Mesenchymal stem cell (in vitro differentiated cells and primary cell): Measurements from ENCODE around the gene RCAN1.

Experiments
- DNase-seq: peaks from one replicate; pipeline ENCODE4 v3.0.0-alpha.2; 2013
- H2AFZ ChIP-seq: one replicate; pipeline ENCODE4 v1.6.1; 2013; ENCODE audit warnings: low read depth, mild to moderate bottlenecking, control low read depth, inconsistent platforms, low read length, moderate library complexity
- H2AK5ac ChIP-seq: 2 replicates; pipeline ENCODE4 v1.6.1; 2013; ENCODE audit warnings: low read length, moderate library complexity, mild to moderate bottlenecking, inconsistent platforms; ENCODE audit not compliant: severe bottlenecking
- H2BK120ac ChIP-seq: one replicate; pipeline ENCODE4 v1.6.1; 2013; ENCODE audit warnings: low read depth, mild to moderate bottlenecking, inconsistent platforms, low read length, moderate library complexity
- H2BK12ac ChIP-seq, 2 experiments: one replicate each; pipeline ENCODE4 v1.6.1; 2013; ENCODE audit warnings: inconsistent platforms in 2 of 2, low read length in 2 of 2, mild to moderate bottlenecking in 2 of 2, moderate library complexity in 2 of 2, control low read depth in 1 of 2
- H2BK15ac ChIP-seq: one replicate; pipeline ENCODE4 v1.6.1; 2013; ENCODE audit warnings: mild to moderate bottlenecking, low read depth, inconsistent platforms; ENCODE audit not compliant: poor library complexity, severe bottlenecking
- H2BK5ac ChIP-seq: 2 replicates; pipeline ENCODE4 v1.6.1; 2013; ENCODE audit warnings: low read depth, mild to moderate bottlenecking, low read length, control low read depth, inconsistent platforms; ENCODE audit not compliant: poor library complexity, severe bottlenecking
- H3K14ac ChIP-seq, 2 experiments: one replicate each; pipeline ENCODE4 v1.6.1; 2013; ENCODE audit warnings: inconsistent platforms in 2 of 2, low read length in 2 of 2, control low read depth in 1 of 2, mild to moderate bottlenecking in 1 of 2, moderate library complexity in 1 of 2
- H3K18ac ChIP-seq, 2 experiments: one replicate each; pipeline ENCODE4 v1.6.1; 2013; ENCODE audit warnings: inconsistent platforms in 2 of 2, low read length in 2 of 2, control low read depth in 1 of 2, low read depth in 1 of 2, mild to moderate bottlenecking in 1 of 2
- H3K23ac ChIP-seq, 2 experiments: one replicate each; pipeline ENCODE4 v1.6.1; 2013; ENCODE audit warnings: inconsistent platforms in 2 of 2, low read length in 2 of 2, mild to moderate bottlenecking in 2 of 2, moderate library complexity in 2 of 2, control low read depth in 1 of 2
- H3K27ac ChIP-seq: 2 replicates; pipeline ENCODE4 v1.5.1; 2013; ENCODE audit warnings: mild to moderate bottlenecking, moderate library complexity, low read length, control low read depth, inconsistent platforms; ENCODE audit not compliant: poor library complexity, severe bottlenecking
- H3K27me3 ChIP-seq, 2 experiments: 2 replicates each; pipeline versions ENCODE4 v1.6.1 to v1.7.0; 2013; ENCODE audit warnings: low read length in 2 of 2, mild to moderate bottlenecking in 2 of 2, moderate library complexity in 2 of 2, control low read depth in 1 of 2, inconsistent platforms in 1 of 2; ENCODE audit not compliant: control insufficient read depth in 1 of 2, insufficient read depth in 1 of 2
- H3K36me3 ChIP-seq, 2 experiments: 2 replicates each; pipeline versions ENCODE4 v1.6.1 to v1.7.0; 2013; ENCODE audit warnings: low read length in 2 of 2, control low read depth in 1 of 2, inconsistent platforms in 1 of 2, low read depth in 1 of 2, mild to moderate bottlenecking in 1 of 2; ENCODE audit not compliant: insufficient read depth in 2 of 2, control insufficient read depth in 1 of 2
- H3K4ac ChIP-seq, 2 experiments: one replicate each; pipeline ENCODE4 v1.6.1; 2013; ENCODE audit warnings: inconsistent platforms in 2 of 2, low read length in 2 of 2, mild to moderate bottlenecking in 2 of 2, moderate library complexity in 2 of 2, control low read depth in 1 of 2, low read depth in 1 of 2
- H3K4me1 ChIP-seq: 2 replicates; pipeline ENCODE4 v1.6.1; 2013; ENCODE audit warnings: low read depth, low read length, control low read depth; ENCODE audit not compliant: control insufficient read depth, insufficient read depth
- H3K4me2 ChIP-seq: 2 replicates; pipeline ENCODE4 v1.6.1; 2013; ENCODE audit warnings: low read length, mild to moderate bottlenecking, inconsistent platforms; ENCODE audit not compliant: poor library complexity, severe bottlenecking
- H3K4me3 ChIP-seq, 2 experiments: 2 replicates each; pipeline versions ENCODE4 v1.5.1 to v1.7.0; 2013; ENCODE audit warnings: low read length in 2 of 2, mild to moderate bottlenecking in 2 of 2, control low read depth in 1 of 2, low read depth in 1 of 2; ENCODE audit not compliant: insufficient read depth in 1 of 2
- H3K79me1 ChIP-seq: replicated peaks from 2 replicates; pipeline ENCODE4 v1.6.1; 2013; ENCODE audit warnings: mild to moderate bottlenecking, control low read depth, low read length, inconsistent platforms; ENCODE audit not compliant: poor library complexity, severe bottlenecking
- H3K9ac ChIP-seq: 2 replicates; pipeline ENCODE4 v1.7.0; 2013; ENCODE audit warnings: mild to moderate bottlenecking, low read length, moderate library complexity
- H3K9me3 ChIP-seq: 2 replicates; pipeline ENCODE4 v1.7.0; 2013; ENCODE audit warnings: mild to moderate bottlenecking, low read length; ENCODE audit not compliant: control insufficient read depth
- H4K8ac ChIP-seq: one replicate; pipeline ENCODE4 v1.6.1; 2013; ENCODE audit warnings: inconsistent platforms, mild to moderate bottlenecking, low read length, moderate library complexity
- H4K91ac ChIP-seq: one replicate; pipeline ENCODE4 v1.6.1; 2013; ENCODE audit warnings: mild to moderate bottlenecking, low read length, inconsistent platforms
- whole genome bisulfite sequencing: methylation state at CpG from one replicate; pipeline ENCODE4 v1.1.7; 2013; ENCODE audit warnings: mixed read lengths; 5-methylcytosine and 5-hydroxymethylcytosine counted together

The RCAN1 gene

DNA sequence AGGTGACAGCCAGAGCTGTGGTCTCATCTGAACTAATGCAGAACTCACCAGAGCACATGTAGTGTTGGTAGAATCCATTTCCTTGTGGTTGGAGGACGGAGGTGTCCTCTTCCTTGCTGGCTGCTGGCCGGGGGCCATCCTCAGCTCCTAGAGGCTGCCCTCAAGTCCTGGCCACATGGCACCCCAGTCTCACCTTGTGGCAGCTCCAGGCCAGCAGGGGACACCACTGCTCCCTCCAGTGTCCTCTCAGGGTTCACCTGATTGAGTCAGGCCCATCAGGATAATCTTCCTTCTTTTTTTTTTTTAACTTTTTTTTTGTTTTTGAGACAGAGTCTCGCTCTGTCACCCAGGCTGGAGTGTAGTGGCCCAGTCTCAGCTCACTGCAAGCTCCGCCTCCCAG is 105.8 kb downstream of the RCAN1 start:
- peaks cover 3% of the 10 kb centered on the region for H3K9me3 ChIP-seq
- H3K4ac ChIP-seq: no peak overlapping the region
- no peak overlapping the region for H3K18ac ChIP-seq
- H2BK15ac ChIP-seq: no peak overlapping the region
- no peak overlapping the region for H3K23ac ChIP-seq
- H3K27me3 ChIP-seq: no peaks in the 10 kb centered on the region
- H2AK5ac ChIP-seq: no peak overlapping the region
- H2BK12ac ChIP-seq: no peak overlapping the region
- 93% methylated on average over 4 of the region's 4 CpGs for WGBS
- peaks cover 3% of the 10 kb centered on the region for H3K4me1 ChIP-seq
- H4K8ac ChIP-seq: no peak overlapping the region
- no peak overlapping the region for H2AFZ ChIP-seq
- H3K9ac ChIP-seq: no peak overlapping the region
- H2BK5ac ChIP-seq: no peak overlapping the region
- H3K27ac ChIP-seq: no peak overlapping the region
- no peak overlapping the region for H3K14ac ChIP-seq
- no peak overlapping the region for H3K4me2 ChIP-seq
- DNase-seq: no peak
- H3K36me3 ChIP-seq: peaks cover 0 to 5% of the 10 kb centered on the region in 2 experiments
- H3K79me1 ChIP-seq: no peaks in the 10 kb centered on the region
- H3K4me3 ChIP-seq: no peak overlapping the region
- no peak overlapping the region for H2BK120ac ChIP-seq
- no peak overlapping the region for H4K91ac ChIP-seq

DNA sequence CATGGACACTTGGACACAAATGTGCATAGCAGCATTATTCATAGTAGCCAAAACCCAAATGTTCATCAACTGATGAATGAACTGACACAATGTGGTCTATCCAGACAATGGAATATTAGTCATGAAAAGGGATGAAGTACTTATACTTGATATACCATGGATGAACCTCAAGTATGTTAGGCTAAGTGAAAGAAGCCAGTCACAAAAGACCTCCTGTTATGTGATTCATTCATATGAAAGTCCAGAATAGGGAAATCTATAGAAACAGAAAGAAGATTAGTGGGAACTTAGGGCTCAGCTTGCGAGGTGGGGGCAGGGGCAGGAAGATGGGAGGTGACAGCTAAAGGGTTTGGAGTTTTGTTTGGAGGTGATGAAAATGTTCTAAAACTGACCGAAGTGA is 110.3 kb downstream of the RCAN1 start:
- no peak overlapping the region for H2AFZ ChIP-seq
- no peaks in the 10 kb centered on the region for H3K36me3 ChIP-seq
- H3K4me3 ChIP-seq: no peak overlapping the region
- H3K14ac ChIP-seq: no peak overlapping the region
- no peak overlapping the region for H3K23ac ChIP-seq
- no peak overlapping the region for H2BK15ac ChIP-seq
- H4K91ac ChIP-seq: no peak overlapping the region
- no peak overlapping the region for H2BK5ac ChIP-seq
- H3K4me2 ChIP-seq: no peak overlapping the region
- no peak overlapping the region for H2BK120ac ChIP-seq
- H3K18ac ChIP-seq: no peak overlapping the region
- H4K8ac ChIP-seq: no peak overlapping the region
- H3K4ac ChIP-seq: no peak overlapping the region
- no peak overlapping the region for H2BK12ac ChIP-seq
- no peaks in the 10 kb centered on the region for H3K4me1 ChIP-seq
- peaks cover 13 to 18% of the 10 kb centered on the region in 2 experiments for H3K27me3 ChIP-seq
- no peak overlapping the region for H3K9ac ChIP-seq
- WGBS: 100% methylated on average over 1 of the region's 2 CpGs
- no peaks in the 10 kb centered on the region for H3K79me1 ChIP-seq
- no peak overlapping the region for H2AK5ac ChIP-seq
- H3K9me3 ChIP-seq: peaks cover 3% of the 10 kb centered on the region
- no peak for DNase-seq
- no peak overlapping the region for H3K27ac ChIP-seq

DNA sequence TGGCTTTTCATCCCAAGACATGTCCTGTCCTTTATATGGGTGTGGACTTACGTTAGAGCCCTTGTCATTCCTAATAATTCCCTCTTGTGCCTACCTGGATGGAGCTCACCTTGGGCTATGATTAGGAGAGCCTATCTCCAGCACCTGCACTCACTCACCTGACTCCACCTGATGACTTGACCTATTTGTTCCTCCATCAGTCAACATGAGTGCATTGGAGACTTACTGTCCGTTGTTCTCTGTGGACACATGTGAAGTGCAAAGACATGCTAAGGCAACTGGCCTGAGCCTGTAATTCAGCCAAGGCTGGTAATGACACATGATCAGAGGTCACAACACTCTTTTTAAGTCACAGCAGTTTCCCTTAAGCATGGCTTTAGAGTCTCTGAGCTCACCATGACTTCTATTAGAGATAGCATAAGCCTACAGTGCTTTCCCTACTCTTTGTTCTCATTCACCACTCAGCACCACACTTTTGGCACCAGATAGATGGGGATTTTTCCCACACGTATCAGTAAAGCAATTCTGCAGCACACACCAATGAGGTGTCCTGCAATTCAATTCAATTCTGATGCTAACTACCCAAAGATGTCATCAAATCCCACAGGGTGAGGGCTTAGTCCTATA is 112.3 kb downstream of the RCAN1 start:
- no peak overlapping the region for H2BK120ac ChIP-seq
- H3K27ac ChIP-seq: no peak overlapping the region
- no peaks in the 10 kb centered on the region for H3K4me1 ChIP-seq
- no peak overlapping the region for H3K23ac ChIP-seq
- no peak overlapping the region for H3K4me2 ChIP-seq
- no peak overlapping the region for H4K8ac ChIP-seq
- H3K18ac ChIP-seq: no peak overlapping the region
- H3K27me3 ChIP-seq: peaks cover 17 to 23% of the 10 kb centered on the region in 2 experiments
- H3K4me3 ChIP-seq: no peak overlapping the region
- H2AFZ ChIP-seq: no peak overlapping the region
- no peak for DNase-seq
- no peak overlapping the region for H2BK15ac ChIP-seq
- H2BK12ac ChIP-seq: no peak overlapping the region
- H2AK5ac ChIP-seq: no peak overlapping the region
- WGBS: 85% methylated on average over 3 of the region's 3 CpGs
- H4K91ac ChIP-seq: no peak overlapping the region
- H2BK5ac ChIP-seq: no peak overlapping the region
- H3K79me1 ChIP-seq: no peaks in the 10 kb centered on the region
- H3K14ac ChIP-seq: no peak overlapping the region
- peaks cover 11% of the 10 kb centered on the region for H3K9me3 ChIP-seq
- H3K4ac ChIP-seq: no peak overlapping the region
- H3K9ac ChIP-seq: no peak overlapping the region
- H3K36me3 ChIP-seq: no peaks in the 10 kb centered on the region

DNA sequence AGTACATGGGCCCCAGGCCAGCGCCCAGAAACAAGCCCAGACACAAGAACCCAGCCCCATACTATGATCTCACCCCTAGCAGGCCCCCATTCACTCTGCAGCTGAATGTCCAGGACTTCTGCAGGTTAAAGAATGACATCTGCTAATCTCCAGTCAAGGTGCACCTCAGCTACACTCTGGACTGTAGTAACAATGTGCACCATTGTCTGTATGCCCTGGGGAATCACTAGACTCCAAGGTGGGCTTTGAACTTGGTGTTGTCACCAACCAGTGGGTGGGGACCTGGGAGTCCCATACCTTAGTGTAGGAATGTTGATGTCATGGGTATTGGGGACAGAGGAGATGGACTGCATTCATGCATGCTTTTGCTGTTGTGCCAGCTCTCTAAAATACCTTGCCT is 113.2 kb downstream of the RCAN1 start:
- H2BK120ac ChIP-seq: no peak overlapping the region
- H2BK15ac ChIP-seq: no peak overlapping the region
- H3K27ac ChIP-seq: no peak overlapping the region
- H3K79me1 ChIP-seq: no peaks in the 10 kb centered on the region
- no peak overlapping the region for H3K9ac ChIP-seq
- DNase-seq: no peak
- no peaks in the 10 kb centered on the region for H3K36me3 ChIP-seq
- H3K27me3 ChIP-seq: peaks cover 17 to 23% of the 10 kb centered on the region in 2 experiments
- H4K8ac ChIP-seq: no peak overlapping the region
- no peak overlapping the region for H2AFZ ChIP-seq
- no peak overlapping the region for H2AK5ac ChIP-seq
- WGBS: 54% methylated on average over 1 of the region's 1 CpG
- no peak overlapping the region for H2BK5ac ChIP-seq
- H3K4me3 ChIP-seq: no peak overlapping the region
- no peaks in the 10 kb centered on the region for H3K4me1 ChIP-seq
- H4K91ac ChIP-seq: no peak overlapping the region
- H3K4ac ChIP-seq: no peak overlapping the region
- no peak overlapping the region for H2BK12ac ChIP-seq
- no peak overlapping the region for H3K4me2 ChIP-seq
- peaks cover 17% of the 10 kb centered on the region for H3K9me3 ChIP-seq
- no peak overlapping the region for H3K14ac ChIP-seq
- no peak overlapping the region for H3K23ac ChIP-seq
- no peak overlapping the region for H3K18ac ChIP-seq
